ENCODE measurements around the gene PCBP2. TPM values are rescaled to one million over a fixed set of nuclear protein-coding genes. Genes with fewer than 3 reads are reported as not detected.

The PCBP2 gene
- total RNA-seq, 1 donor from 2014 or later: 1,058 TPM

DNA sequence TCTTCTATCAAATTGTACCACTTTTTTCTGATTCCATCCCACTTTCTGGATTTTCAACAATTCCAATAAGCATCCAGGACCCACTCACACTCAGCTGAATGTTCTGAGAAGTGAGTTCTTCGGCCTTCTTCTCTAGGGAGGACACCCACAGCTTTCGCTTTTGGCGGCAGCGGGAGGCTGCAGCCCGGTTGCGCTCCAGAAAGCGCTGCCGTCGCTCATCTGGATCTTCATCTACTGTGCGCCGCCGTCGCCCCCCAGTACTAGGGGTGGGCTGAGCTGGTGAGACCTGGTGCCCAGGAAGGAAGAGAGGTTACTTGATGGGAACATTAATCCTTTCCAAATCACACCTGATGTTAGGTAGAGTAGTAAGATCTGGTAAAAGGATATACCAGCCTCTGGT lies 72.6 kb downstream of the PCBP2 start:
- TF ChIP-seq, protein P1, sequence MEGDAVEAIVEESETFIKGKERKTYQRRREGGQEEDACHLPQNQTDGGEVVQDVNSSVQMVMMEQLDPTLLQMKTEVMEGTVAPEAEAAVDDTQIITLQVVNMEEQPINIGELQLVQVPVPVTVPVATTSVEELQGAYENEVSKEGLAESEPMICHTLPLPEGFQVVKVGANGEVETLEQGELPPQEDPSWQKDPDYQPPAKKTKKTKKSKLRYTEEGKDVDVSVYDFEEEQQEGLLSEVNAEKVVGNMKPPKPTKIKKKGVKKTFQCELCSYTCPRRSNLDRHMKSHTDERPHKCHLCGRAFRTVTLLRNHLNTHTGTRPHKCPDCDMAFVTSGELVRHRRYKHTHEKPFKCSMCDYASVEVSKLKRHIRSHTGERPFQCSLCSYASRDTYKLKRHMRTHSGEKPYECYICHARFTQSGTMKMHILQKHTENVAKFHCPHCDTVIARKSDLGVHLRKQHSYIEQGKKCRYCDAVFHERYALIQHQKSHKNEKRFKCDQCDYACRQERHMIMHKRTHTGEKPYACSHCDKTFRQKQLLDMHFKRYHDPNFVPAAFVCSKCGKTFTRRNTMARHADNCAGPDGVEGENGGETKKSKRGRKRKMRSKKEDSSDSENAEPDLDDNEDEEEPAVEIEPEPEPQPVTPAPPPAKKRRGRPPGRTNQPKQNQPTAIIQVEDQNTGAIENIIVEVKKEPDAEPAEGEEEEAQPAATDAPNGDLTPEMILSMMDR (IDR thresholded peaks at IDR 0.05; ENCODE audit: unreplicated experiment): no peak
- Mint-ChIP-seq H3K4me1 (no peaks in the 10 kb centered on the region), H3K4me3 (no peak overlapping the region), H3K27ac (no peak overlapping the region), H3K9me3 (no peaks in the 10 kb centered on the region), H3K27me3 (ENCODE audit: low read depth) (no peaks in the 10 kb centered on the region), H3K36me3 (peaks cover 31% of the 10 kb centered on the region)
- no peak for DNase-seq (ENCODE audit: low spot score in 2 of 2, unreplicated experiment in 2 of 2)

DNA sequence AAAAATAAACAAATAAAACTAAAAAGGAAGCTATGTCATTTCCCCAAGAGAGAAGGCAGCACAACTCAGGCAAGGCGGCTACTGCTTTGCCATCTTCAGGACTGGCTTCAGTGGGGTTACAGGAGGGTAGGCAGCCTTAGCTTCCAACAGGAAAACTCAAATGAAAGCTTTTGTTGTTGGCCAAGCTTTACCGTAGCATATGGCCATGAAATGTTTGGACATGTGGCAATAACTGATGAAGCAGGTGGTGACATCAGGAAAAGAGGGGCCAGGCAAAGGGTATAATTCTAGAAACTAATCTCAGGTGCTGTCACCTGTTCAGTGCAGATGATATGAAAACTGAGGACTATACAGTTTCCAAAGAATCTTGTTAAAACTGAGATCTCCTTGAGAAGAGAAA lies 78.2 kb downstream of the PCBP2 start:
- Mint-ChIP-seq H3K27ac (no peak overlapping the region), H3K9me3 (no peaks in the 10 kb centered on the region), H3K4me1 (no peaks in the 10 kb centered on the region), H3K4me3 (no peak overlapping the region), H3K36me3 (peaks cover 33% of the 10 kb centered on the region), H3K27me3 (ENCODE audit: low read depth) (no peaks in the 10 kb centered on the region)
- no peak for DNase-seq (ENCODE audit: low spot score in 2 of 2, unreplicated experiment in 2 of 2)
- TF ChIP-seq, protein P1 (IDR thresholded peaks at IDR 0.05; ENCODE audit: unreplicated experiment): no peak

Other genes starting within 250 kb of the PCBP2 start
- gene ITGB7, start 244.9 kb upstream of the PCBP2 start, total RNA-seq: 3.2 to 4.9 TPM (median 4.6 TPM) in 3 replicates
- gene RARG, start 219.9 kb upstream of the PCBP2 start, total RNA-seq: 66.6 to 72.2 TPM (median 71.6 TPM) in 3 replicates
- 15.7 to 20.8 TPM (median 15.9 TPM) in 3 replicates for gene ESPL1, start 183.8 kb upstream of the PCBP2 start, total RNA-seq
- 328 to 339 TPM (median 338 TPM) in 3 replicates for gene PFDN5, start 156.6 kb upstream of the PCBP2 start, total RNA-seq
- 50.1 to 55.9 TPM (median 53.8 TPM) in 3 replicates for gene MYG1, start 152.4 kb upstream of the PCBP2 start, total RNA-seq
- 77.2 to 85.4 TPM (median 84.8 TPM) in 3 replicates for gene AAAS, start 130.5 kb upstream of the PCBP2 start, total RNA-seq
- 0.27 to 0.62 TPM (median 0.47 TPM) in 3 replicates for gene SP7, start 115.7 kb upstream of the PCBP2 start, total RNA-seq
- gene SP1, start 71.9 kb upstream of the PCBP2 start, total RNA-seq: 112 to 120 TPM (median 116 TPM) in 3 replicates
- 11.1 to 13.8 TPM (median 12.3 TPM) in 3 replicates for gene AMHR2, start 28.2 kb upstream of the PCBP2 start, total RNA-seq
- 74.1 to 87.4 TPM (median 76.2 TPM) in 3 replicates for gene PRR13, start 10.4 kb upstream of the PCBP2 start, total RNA-seq
- gene MAP3K12, start 47.4 kb downstream of the PCBP2 start, total RNA-seq: 35.4 to 41.8 TPM (median 37.0 TPM) in 3 replicates
- gene TARBP2, start 49.2 kb downstream of the PCBP2 start, total RNA-seq: 45.6 to 50.5 TPM (median 50.4 TPM) in 3 replicates
- gene NPFF, start 55.4 kb downstream of the PCBP2 start, total RNA-seq: not detected in 3 replicates
- gene ATF7, start 174.3 kb downstream of the PCBP2 start, total RNA-seq: 35.4 to 38.6 TPM (median 36.3 TPM) in 3 replicates
- 356 to 359 TPM (median 356 TPM) in 3 replicates for gene ATP5MC2, start 224.0 kb downstream of the PCBP2 start, total RNA-seq